HG03039 (cell line): ENCODE data around the gene RAB27A.

Experiments
- ATAC-seq: cut with Tn5 transposase; IDR thresholded peaks from one replicate; pipeline ENCODE4 v1.9.1; 2021; ENCODE audit warnings: mild to moderate bottlenecking, moderate library complexity; ENCODE audit not compliant: unreplicated experiment

The RAB27A gene

DNA sequence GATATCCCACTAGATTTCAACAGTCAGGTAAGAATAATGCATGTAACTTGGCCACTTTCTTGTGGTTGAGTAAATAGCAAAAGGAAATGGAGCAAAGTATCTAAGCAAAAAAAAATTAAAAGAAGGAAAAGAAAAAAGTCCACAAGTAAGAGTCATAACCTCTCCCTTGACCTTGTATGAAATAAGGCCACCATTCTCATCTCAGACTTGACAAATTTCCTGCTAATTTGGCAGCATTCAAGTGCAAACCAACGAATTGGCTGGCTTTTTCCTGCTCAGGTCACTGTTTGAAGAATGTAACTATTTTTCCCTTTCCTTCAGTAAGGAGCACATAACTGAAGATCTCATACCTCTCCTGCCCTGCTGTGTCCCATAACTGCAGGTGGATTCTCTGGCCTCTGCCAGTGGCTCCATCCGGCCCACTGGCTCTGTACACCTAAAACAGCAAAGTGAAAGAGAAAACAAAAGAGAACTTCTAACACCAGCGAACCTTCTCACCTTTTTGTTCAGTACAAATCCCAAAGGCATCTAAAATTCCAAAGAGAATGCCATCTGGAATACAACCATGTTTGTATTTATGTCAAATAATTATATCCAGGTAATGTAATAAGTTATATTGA is 59.5 kb downstream of the RAB27A start:
- ATAC-seq, result no peak

DNA sequence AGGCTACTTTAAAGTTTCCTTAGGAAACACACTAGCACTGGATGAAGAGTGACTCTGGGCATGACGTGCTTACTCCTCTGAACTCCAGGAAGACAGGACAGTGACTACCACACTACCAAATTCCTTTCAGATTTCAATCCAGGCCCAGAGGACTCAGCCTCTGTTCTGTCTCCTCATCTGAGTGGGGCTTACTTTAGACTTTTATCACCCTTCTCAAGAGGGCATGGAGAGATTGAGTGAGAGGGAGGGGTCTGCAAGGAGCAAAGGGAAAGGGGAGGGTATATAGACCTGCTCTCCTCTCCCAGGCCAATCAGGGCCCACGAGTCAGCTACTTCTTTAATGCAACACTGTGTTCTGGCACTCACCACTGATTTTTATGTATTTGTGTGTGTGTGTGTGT is 63.5 kb downstream of the RAB27A start:
- no peak for ATAC-seq

GRCh38 chr15:55224892-55225291 is 64.7 kb downstream of the RAB27A start:
- ATAC-seq, result no peak

- peak; percentile 62 for ATAC-seq
These were observed 67.0 kb downstream of the RAB27A start for GRCh38 chr15:55222588-55222987.

DNA sequence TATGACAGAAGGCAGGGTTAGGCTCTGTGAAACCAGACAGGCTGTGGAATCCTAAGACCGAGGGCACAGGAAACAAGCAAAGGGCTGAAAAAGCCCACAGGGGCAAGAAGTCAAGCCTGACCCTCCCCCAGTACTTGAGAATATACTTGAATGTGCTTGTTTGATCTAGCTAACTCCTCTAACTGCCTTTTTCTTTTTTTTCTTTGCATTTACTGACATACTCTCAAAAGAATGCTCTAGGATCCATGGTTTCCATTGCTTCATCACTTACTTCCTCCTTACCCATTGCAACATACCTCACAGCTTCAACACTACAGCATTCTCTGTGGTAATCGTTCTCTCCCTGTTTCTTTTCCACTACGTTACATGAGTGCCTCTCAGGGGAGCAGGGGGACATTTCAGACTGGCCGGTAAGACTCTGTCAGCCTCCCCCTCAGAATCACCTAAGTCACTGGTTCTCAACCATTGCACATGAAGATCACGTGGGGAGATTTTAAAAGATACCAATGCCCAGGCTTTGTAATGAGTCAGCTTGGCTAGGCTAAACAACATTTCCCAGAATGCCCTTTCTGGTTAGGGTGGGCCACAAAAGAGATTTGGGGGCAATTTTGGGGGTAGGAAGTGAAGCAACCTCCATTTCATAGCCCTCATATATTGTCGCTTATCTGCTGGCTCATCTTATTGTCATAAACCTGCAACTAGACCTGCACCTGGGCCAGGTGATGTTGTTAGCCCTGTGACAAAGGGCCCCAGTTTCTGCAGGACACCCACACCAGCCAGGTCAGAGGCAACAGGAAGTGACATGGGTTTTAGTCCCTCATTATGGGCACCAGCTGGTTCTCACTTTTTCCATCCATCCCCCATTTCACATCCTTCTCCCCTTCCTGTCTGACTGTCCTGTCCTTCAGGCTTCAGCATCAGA is 68.3 kb downstream of the RAB27A start:
- no peak for ATAC-seq

DNA sequence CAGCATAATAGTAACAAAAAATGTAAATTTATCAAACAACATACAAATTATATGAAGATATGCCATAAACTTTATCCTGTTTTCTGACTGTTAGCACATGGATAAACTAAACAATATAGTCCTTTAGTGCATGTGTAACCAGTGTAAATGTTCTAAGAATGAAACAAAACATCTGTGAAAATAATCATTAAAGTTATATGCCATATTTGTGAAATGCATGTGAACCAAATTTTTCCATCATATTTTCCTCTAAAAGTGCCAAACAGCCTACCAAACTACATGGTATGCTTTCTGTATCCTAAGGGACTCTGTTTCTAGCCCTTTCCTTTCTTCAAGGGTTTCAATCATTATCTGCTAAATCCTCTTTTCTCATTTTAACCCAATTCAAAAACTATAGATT is 69.0 kb downstream of the RAB27A start:
- no peak for ATAC-seq

DNA sequence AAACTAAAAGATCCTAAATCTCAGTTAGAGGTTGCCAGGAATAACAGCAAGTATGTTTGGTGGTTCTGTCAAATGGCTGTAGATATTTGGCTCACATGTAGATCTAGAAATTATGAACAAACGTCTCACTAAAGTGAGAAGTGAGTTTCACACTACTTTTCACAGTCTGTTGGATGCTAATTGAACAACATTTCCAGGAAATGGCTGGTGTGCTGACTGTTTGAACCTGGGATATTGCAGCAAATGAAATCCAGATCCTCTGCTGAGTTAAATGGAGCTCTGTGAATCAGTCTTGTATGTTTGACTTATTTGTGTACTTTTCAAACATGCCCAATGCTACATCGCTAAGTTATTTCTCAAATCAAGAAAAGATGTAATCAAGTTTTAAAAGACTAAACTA is 71.6 kb downstream of the RAB27A start:
- no peak for ATAC-seq

DNA sequence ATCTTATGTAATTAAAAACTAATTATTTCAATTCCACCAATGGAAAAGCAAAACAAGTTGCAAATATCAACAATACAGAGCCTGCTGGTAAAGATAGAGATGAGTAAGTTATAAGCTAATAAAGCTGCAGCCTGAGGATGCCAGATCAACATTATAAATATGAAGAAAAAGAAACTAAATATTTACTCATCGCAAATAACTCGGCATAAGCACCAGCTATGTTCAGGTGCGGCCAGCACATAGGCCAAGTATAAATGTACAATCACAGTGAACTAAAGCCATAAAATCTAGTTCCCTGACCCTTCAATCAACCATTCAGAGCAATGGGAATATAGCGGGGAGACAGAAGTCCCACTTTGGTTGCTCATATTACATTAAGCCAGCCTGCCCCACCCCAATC is 85.1 kb downstream of the RAB27A start:
- no peak for ATAC-seq

GRCh38 chr15:55202206-55202605 is 87.4 kb downstream of the RAB27A start:
- ATAC-seq, result no peak

- no peak for ATAC-seq
These were observed 90.9 kb downstream of the RAB27A start for GRCh38 chr15:55198706-55199105.

DNA sequence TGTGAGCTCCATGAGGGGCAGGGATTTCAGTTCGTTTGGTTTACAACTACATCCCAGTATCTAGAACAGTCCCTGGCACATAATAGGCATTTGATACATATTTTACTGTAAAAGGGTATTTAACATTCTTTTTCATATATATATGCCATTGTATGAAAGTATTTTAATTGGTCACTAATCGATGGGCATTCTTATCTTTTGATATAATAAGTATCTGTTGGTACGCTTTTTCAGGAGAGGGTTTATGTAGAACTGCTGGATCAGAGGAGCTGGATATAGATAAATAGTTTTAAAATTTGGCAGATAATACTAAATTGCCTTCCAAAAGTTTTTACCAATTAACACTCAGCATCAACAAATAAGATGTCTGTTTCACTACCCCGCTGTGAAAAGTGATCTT is 91.9 kb downstream of the RAB27A start:
- no peak for ATAC-seq

GRCh38 chr15:55197362-55197705 is 92.3 kb downstream of the RAB27A start:
- ATAC-seq, result peak; percentile 5

DNA sequence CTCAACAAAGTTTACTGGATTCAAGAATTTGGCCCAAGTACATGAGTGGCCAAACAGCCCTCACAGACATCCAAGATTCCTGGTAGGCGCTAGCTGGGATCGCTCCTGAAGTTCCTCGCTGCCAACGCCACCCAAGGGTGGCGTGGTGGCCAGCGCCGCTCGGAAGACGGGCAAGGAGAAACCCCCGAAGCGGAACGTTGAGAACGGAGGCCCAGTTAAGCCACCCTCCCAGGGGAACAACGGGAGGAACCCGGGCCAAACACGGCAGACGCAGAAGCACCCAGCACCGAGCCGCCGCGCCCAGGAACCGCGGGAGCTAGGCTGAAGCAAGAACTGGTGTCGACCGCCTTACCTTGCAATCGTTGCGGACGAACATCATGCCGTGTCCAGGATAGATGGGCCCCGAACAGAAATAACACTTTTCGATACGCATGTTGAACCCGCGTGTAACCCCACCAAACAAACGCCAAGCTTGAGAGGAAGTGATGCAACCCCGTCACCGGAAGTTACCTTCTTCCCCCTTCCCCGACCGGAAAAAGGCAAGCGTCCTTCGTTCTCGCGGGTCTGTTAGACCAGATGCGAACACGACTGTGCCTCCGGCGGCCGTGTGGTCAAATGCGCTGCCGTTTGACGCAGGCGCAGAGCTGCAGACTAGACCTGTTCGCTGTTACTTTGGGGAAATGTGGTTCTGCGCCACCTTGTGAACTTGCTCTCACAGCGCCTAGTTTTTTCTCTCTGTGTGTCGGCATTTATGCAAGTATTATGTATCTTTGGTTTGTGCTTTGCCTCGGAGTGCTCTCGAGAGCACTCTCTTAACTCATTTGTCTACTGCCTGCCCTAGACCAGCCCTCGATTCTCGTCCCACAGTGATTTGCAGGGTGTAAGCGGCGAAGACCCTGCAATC is 92.9 kb downstream of the RAB27A start, which contains the start of gene RSL24D1:
Gene RSL24D1 (minus strand): TSS at position 484 of the 904 bp plus-strand sequence. CDS start 51 bp downstream, at position 433.
- peak; percentile 98 for ATAC-seq

- ATAC-seq, result no peak
These were observed 93.6 kb downstream of the RAB27A start for GRCh38 chr15:55195996-55196395.

DNA sequence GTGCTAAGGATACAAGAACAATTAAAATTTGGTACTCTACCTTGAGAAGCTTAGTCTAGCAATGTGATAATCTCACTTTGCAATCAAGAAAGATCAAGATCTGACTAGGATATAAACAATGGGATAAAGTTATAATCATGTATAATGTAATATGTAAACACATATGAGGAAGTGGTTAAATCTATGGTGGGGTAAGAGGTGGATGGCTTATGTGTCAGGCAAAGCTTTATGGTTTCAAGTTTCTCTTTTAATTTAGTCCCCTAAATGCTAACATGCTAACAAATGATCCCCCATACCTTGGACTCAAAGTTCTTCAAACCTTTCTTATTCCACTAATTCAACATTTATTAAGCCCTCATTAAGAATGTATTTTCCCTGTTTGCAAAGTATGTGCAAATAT is 95.4 kb downstream of the RAB27A start:
- no peak for ATAC-seq

DNA sequence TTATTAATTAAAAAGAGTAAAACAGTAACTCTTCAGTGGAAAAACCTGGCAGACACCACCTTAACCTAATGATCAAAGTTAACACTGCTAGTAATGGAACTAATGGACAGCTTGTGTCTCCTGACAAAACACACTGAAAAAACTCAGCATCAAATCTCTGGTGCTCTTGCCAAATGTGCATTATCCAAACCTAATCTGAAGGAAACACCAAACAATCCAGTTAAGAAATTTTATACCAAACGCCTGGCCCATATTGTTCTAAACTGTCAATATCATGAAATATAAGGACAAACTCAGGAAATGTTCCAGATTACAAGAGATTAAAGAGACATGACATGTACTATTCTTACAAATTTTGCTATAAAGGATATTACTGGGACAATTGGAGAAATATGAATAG is 103.3 kb downstream of the RAB27A start:
- no peak for ATAC-seq

- ATAC-seq, result no peak
These were observed 105.9 kb downstream of the RAB27A start for GRCh38 chr15:55183679-55184078.

- no peak for ATAC-seq
These were observed 110.5 kb downstream of the RAB27A start for GRCh38 chr15:55179141-55179540.

DNA sequence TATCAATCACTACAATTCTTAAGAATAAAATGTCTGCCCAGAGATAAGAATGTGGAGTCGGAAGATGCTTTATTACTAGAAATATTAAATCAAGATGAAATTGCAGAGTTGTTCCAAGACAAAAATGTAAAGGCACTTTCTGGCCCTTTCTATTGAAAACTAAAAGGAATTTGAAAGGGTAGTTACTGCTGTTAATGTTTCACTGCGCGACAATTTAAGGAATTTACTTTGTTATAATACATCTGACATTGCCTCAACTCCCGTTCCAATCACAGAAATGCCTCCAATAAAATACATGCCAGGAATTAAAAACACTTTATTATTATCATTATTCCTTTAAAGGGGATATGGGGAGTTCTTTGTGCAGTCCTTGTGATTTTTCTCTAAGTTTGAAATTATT is 119.3 kb downstream of the RAB27A start:
- ATAC-seq, result no peak

DNA sequence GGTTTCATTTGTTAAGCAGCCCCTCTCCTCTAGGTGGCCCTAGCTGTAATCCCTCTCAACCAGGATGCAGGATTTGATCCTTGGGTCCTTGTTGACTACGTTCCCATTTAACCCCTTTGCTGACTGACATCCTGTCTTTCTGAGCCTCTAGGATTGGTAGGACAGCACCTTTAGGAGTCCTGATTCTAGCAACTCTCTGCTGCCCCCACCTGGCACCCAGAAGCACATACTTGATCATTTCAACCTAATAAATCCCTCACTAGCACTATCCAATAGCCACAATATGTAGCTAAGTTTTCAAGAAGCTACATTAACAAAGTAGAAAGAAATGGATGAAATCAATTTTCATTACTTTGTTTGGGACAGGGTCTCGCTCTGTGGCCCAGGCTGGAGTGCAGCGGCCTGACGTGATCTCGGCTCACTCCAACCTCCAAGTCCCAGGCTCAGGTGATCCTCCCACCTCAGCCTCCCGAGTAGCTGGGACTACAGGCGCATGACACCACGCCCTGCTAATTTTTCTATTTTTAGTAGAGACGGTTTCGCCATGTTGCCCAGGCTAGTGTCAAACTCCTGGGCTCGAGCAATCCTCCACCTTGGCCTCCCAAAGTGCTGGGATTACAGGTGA is 121.2 kb downstream of the RAB27A start:
- peak; percentile 78 for ATAC-seq

GRCh38 chr15:55164284-55164683 is 125.3 kb downstream of the RAB27A start:
- no peak for ATAC-seq
